SJCRH30 (cell line): ENCODE measurements around the gene ZNF532. TPM values are rescaled to one million over a fixed set of nuclear protein-coding genes. Genes with fewer than 3 reads are reported as not detected.

ENCODE experiments used
- DNase-seq, 2 experiments: peaks; one replicate each; pipeline ENCODE4 v3.0.0-alpha.2; 2015 to 2020
- H3K27ac ChIP-seq: fragments of 250-450 bp; sonication (Bioruptor Pico); 2 replicates; pipeline ENCODE4 v1.5.1; 2020; ENCODE audit warnings: mild to moderate bottlenecking, moderate library complexity
- H3K27me3 ChIP-seq: fragments of 250-450 bp; sonication (Bioruptor Pico); 2 replicates; pipeline ENCODE4 v1.5.1; 2020; ENCODE audit warnings: mild to moderate bottlenecking, moderate library complexity
- H3K36me3 ChIP-seq: fragments of 250-450 bp; sonication (Bioruptor Pico); 2 replicates; pipeline ENCODE4 v1.5.1; 2020; ENCODE audit warnings: mild to moderate bottlenecking, moderate library complexity
- H3K4me1 ChIP-seq: fragments of 250-450 bp; sonication (Bioruptor Pico); 2 replicates; pipeline ENCODE4 v1.5.1; 2020; ENCODE audit warnings: mild to moderate bottlenecking, moderate library complexity
- H3K4me3 ChIP-seq: fragments of 250-450 bp; sonication (Bioruptor Pico); 2 replicates; pipeline ENCODE4 v1.5.1; 2020; ENCODE audit warnings: mild to moderate bottlenecking, moderate library complexity
- H3K9me3 ChIP-seq: fragments of 250-450 bp; sonication (Bioruptor Pico); replicated peaks from 2 replicates; pipeline ENCODE4 v1.5.1; 2020; ENCODE audit warnings: mild to moderate bottlenecking, moderate library complexity
- total RNA-seq: library from RNA; depleted of rRNA; stranded (reverse); fragments of >200 nt; shearing (Covaris generic); gene quantifications from 2 replicates; pipeline ENCODE4 v1.2.3, GENCODE V29; 2014

The ZNF532 gene
- total RNA-seq, 1 experiment from 2014 or later: 27.7 TPM

- H3K4me3 ChIP-seq: no peak overlapping the region
- peak overlapping the region; percentile 8 for H3K27ac ChIP-seq
- H3K9me3 ChIP-seq: no peaks in the 10 kb centered on the region
- H3K27me3 ChIP-seq: no peaks in the 10 kb centered on the region
- H3K4me1 ChIP-seq: peaks cover 23% of the 10 kb centered on the region
- H3K36me3 ChIP-seq: no peaks in the 10 kb centered on the region
- DNase-seq: no peak
Observed at GRCh38 chr18:58995663-58996062, 131.0 kb downstream of the ZNF532 start.

- DNase-seq: peak; percentile 53 to 75
- Histone ChIP-seq H3K27ac (peak overlapping the region; percentile 8), H3K9me3 (no peaks in the 10 kb centered on the region), H3K27me3 (no peaks in the 10 kb centered on the region), H3K4me1 (peaks cover 22% of the 10 kb centered on the region), H3K36me3 (no peaks in the 10 kb centered on the region), H3K4me3 (no peak overlapping the region)
Observed at GRCh38 chr18:58996131-58996641, 131.5 kb downstream of the ZNF532 start.

- Histone ChIP-seq H3K4me1 (peaks cover 18% of the 10 kb centered on the region), H3K9me3 (no peaks in the 10 kb centered on the region), H3K36me3 (no peaks in the 10 kb centered on the region), H3K4me3 (no peak overlapping the region), H3K27me3 (no peaks in the 10 kb centered on the region), H3K27ac (no peak overlapping the region)
- no peak for DNase-seq
Observed at GRCh38 chr18:58996696-58997095, 132.0 kb downstream of the ZNF532 start.

GRCh38 chr18:58997811-58998337, 133.2 kb downstream of the ZNF532 start:
- no peaks in the 10 kb centered on the region for H3K36me3 ChIP-seq
- DNase-seq: no peak
- peaks cover 18% of the 10 kb centered on the region for H3K4me1 ChIP-seq
- H3K27ac ChIP-seq: no peak overlapping the region
- H3K27me3 ChIP-seq: no peaks in the 10 kb centered on the region
- H3K9me3 ChIP-seq: no peaks in the 10 kb centered on the region
- no peak overlapping the region for H3K4me3 ChIP-seq

GRCh38 chr18:58998401-58999203, 133.9 kb downstream of the ZNF532 start:
- Histone ChIP-seq H3K4me3 (no peak overlapping the region), H3K36me3 (no peaks in the 10 kb centered on the region), H3K27ac (no peak overlapping the region), H3K27me3 (no peaks in the 10 kb centered on the region), H3K4me1 (peaks cover 10% of the 10 kb centered on the region), H3K9me3 (no peaks in the 10 kb centered on the region)
- DNase-seq: no peak

GRCh38 chr18:59001166-59001565, 136.5 kb downstream of the ZNF532 start:
- Histone ChIP-seq H3K9me3 (no peaks in the 10 kb centered on the region), H3K36me3 (no peaks in the 10 kb centered on the region), H3K4me1 (peaks cover 5% of the 10 kb centered on the region; the same call in 1 of the 2 replicates), H3K27me3 (no peaks in the 10 kb centered on the region), H3K4me3 (no peak overlapping the region), H3K27ac (no peak overlapping the region)
- no peak for DNase-seq

- H3K36me3 ChIP-seq: no peaks in the 10 kb centered on the region
- peaks cover 4% of the 10 kb centered on the region; the same call in 1 of the 2 replicates for H3K4me1 ChIP-seq
- no peak overlapping the region for H3K27ac ChIP-seq
- no peak for DNase-seq
- H3K27me3 ChIP-seq: no peaks in the 10 kb centered on the region
- H3K9me3 ChIP-seq: no peaks in the 10 kb centered on the region
- no peak overlapping the region for H3K4me3 ChIP-seq
Observed at GRCh38 chr18:59001721-59002120, 137.0 kb downstream of the ZNF532 start.

GRCh38 chr18:59002974-59003594, 138.4 kb downstream of the ZNF532 start:
- Histone ChIP-seq H3K27me3 (no peaks in the 10 kb centered on the region), H3K36me3 (no peaks in the 10 kb centered on the region), H3K4me1 (peaks cover 2% of the 10 kb centered on the region; the same call in 1 of the 2 replicates), H3K4me3 (no peak overlapping the region), H3K9me3 (no peaks in the 10 kb centered on the region), H3K27ac (no peak overlapping the region)
- DNase-seq: no peak

- H3K27ac ChIP-seq: no peak overlapping the region
- H3K9me3 ChIP-seq: no peaks in the 10 kb centered on the region
- no peak overlapping the region for H3K4me3 ChIP-seq
- peak; percentile 23 to 36 for DNase-seq
- H3K4me1 ChIP-seq: no peaks in the 10 kb centered on the region
- H3K27me3 ChIP-seq: no peaks in the 10 kb centered on the region
- H3K36me3 ChIP-seq: no peaks in the 10 kb centered on the region
Observed at GRCh38 chr18:59005262-59005661, 140.6 kb downstream of the ZNF532 start.

GRCh38 chr18:59006461-59007067, 141.9 kb downstream of the ZNF532 start:
- DNase-seq: peak in 1 of 2 experiments; percentile 27
- no peak overlapping the region for H3K27ac ChIP-seq
- no peaks in the 10 kb centered on the region for H3K36me3 ChIP-seq
- H3K4me3 ChIP-seq: no peak overlapping the region
- H3K9me3 ChIP-seq: no peaks in the 10 kb centered on the region
- no peaks in the 10 kb centered on the region for H3K27me3 ChIP-seq
- H3K4me1 ChIP-seq: no peaks in the 10 kb centered on the region

GRCh38 chr18:59008302-59008974, 143.8 kb downstream of the ZNF532 start:
- H3K4me1 ChIP-seq: peaks cover 10% of the 10 kb centered on the region
- H3K36me3 ChIP-seq: no peaks in the 10 kb centered on the region
- H3K27ac ChIP-seq: no peak overlapping the region
- no peak for DNase-seq
- H3K9me3 ChIP-seq: no peaks in the 10 kb centered on the region
- no peak overlapping the region for H3K4me3 ChIP-seq
- H3K27me3 ChIP-seq: no peaks in the 10 kb centered on the region

GRCh38 chr18:59009846-59010245, 145.2 kb downstream of the ZNF532 start:
- Histone ChIP-seq H3K27me3 (no peaks in the 10 kb centered on the region), H3K4me1 (peaks cover 10% of the 10 kb centered on the region), H3K36me3 (no peaks in the 10 kb centered on the region), H3K27ac (no peak overlapping the region), H3K4me3 (no peak overlapping the region), H3K9me3 (no peaks in the 10 kb centered on the region)
- no peak for DNase-seq

- Histone ChIP-seq H3K36me3 (no peaks in the 10 kb centered on the region), H3K27me3 (no peaks in the 10 kb centered on the region), H3K27ac (no peak overlapping the region), H3K4me1 (peaks cover 10% of the 10 kb centered on the region), H3K9me3 (no peaks in the 10 kb centered on the region), H3K4me3 (no peak overlapping the region)
- DNase-seq: no peak
Observed at GRCh38 chr18:59011289-59011688, 146.6 kb downstream of the ZNF532 start.

- no peak for DNase-seq
- no peaks in the 10 kb centered on the region for H3K27me3 ChIP-seq
- no peaks in the 10 kb centered on the region for H3K36me3 ChIP-seq
- no peak overlapping the region for H3K27ac ChIP-seq
- H3K4me1 ChIP-seq: peaks cover 10% of the 10 kb centered on the region
- H3K4me3 ChIP-seq: no peak overlapping the region
- no peaks in the 10 kb centered on the region for H3K9me3 ChIP-seq
Observed at GRCh38 chr18:59011786-59012185, 147.1 kb downstream of the ZNF532 start.
